Measurements from ENCODE around the gene MTCL1. TPM values are rescaled to one million over a fixed set of nuclear protein-coding genes. Genes with fewer than 3 reads are reported as not detected.

Gene MTCL1
- total RNA-seq, 1 donor from 2014 or later, result 54.4 TPM

DNA sequence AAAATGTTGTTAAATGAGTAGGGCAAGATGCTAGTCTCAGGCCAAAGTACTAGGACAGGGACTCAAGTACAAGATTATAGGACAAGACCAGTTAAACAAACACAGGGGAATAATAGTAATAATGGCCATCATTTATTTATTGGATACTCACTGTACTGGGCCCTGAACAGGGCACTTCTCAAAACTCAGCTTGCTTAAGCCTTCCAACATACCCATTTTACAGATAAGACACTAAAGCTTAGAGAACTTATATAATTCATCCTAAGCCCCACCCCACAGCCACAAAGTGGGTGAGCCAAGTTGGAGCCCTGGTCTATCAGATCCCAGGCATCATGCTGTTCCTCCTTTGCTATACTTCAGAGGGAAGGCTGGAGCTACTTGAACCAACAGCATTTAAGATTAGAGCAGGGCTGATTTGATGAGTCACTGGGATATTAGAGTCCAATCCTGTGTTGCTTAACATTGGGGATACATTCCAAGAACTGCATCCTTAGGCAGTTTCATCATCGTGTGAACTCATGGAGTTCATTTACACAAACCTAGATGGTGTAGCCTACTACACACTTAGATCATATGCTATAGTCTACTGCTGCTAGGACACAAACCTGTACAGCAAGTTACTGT lies 153.6 kb downstream of the MTCL1 start:
- Mint-ChIP-seq H3K9me3 (ENCODE audit: low read depth) (peaks cover 2% of the 10 kb centered on the region), H3K4me3 (ENCODE audit: unreplicated experiment) (no peak overlapping the region), H3K27me3 (ENCODE audit: low read depth) (no peaks in the 10 kb centered on the region), H3K27ac (ENCODE audit: unreplicated experiment) (peak overlapping the region; percentile 45), H3K36me3 (ENCODE audit: low read depth) (no peaks in the 10 kb centered on the region), H3K4me1 (ENCODE audit: low read depth) (peaks cover 14% of the 10 kb centered on the region)
- TF ChIP-seq, protein P1, sequence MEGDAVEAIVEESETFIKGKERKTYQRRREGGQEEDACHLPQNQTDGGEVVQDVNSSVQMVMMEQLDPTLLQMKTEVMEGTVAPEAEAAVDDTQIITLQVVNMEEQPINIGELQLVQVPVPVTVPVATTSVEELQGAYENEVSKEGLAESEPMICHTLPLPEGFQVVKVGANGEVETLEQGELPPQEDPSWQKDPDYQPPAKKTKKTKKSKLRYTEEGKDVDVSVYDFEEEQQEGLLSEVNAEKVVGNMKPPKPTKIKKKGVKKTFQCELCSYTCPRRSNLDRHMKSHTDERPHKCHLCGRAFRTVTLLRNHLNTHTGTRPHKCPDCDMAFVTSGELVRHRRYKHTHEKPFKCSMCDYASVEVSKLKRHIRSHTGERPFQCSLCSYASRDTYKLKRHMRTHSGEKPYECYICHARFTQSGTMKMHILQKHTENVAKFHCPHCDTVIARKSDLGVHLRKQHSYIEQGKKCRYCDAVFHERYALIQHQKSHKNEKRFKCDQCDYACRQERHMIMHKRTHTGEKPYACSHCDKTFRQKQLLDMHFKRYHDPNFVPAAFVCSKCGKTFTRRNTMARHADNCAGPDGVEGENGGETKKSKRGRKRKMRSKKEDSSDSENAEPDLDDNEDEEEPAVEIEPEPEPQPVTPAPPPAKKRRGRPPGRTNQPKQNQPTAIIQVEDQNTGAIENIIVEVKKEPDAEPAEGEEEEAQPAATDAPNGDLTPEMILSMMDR (IDR thresholded peaks at IDR 0.05), result no peak
- DNase-seq (ENCODE audit: low spot score), result no peak

DNA sequence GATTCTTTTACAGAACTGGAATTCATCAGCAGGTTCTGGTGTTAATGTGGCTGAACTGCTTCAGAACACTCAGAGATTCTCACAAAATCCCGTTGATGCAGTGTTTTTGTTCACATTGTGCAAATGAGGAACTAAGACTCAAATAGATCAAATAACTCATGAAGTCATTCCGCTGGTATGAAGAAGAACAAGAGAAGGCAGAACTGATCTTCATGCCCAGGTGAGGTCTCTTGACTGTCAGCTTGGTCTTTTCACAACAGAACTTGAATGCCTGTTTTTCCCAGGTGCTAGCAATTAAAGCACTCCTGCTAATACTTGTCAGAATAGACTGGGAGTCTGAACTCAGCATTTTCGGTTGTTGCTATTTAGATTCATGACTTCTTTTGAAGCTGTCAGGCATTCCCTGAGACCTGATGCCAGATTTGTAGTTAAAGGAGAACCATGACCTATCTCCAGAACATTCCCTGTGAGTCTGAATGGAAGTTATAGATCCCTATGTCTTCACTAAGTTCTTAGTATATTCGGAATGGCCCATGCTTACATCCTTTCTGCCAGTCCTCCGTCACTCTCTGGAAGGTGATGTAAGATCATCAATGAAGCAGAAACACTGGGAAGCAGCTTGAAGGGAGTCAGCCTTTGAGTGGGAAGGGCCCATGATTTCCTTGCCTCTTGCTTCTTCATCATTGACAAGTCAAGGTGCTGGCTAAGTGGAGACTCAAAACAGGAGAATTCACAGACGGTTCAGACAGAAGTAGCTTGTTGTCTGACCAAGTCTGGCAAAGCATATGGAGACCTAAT lies 155.7 kb downstream of the MTCL1 start:
- no peak overlapping the region for H3K4me3 Mint-ChIP-seq (ENCODE audit: unreplicated experiment)
- no peaks in the 10 kb centered on the region for H3K27me3 Mint-ChIP-seq (ENCODE audit: low read depth)
- no peak overlapping the region for H3K27ac Mint-ChIP-seq (ENCODE audit: unreplicated experiment)
- DNase-seq (ENCODE audit: low spot score), result no peak
- no peaks in the 10 kb centered on the region for H3K36me3 Mint-ChIP-seq (ENCODE audit: low read depth)
- H3K9me3 Mint-ChIP-seq (ENCODE audit: low read depth), result peaks cover 2% of the 10 kb centered on the region
- peaks cover 3% of the 10 kb centered on the region for H3K4me1 Mint-ChIP-seq (ENCODE audit: low read depth)
- TF ChIP-seq, protein P1 (IDR thresholded peaks at IDR 0.05), result no peak

DNA sequence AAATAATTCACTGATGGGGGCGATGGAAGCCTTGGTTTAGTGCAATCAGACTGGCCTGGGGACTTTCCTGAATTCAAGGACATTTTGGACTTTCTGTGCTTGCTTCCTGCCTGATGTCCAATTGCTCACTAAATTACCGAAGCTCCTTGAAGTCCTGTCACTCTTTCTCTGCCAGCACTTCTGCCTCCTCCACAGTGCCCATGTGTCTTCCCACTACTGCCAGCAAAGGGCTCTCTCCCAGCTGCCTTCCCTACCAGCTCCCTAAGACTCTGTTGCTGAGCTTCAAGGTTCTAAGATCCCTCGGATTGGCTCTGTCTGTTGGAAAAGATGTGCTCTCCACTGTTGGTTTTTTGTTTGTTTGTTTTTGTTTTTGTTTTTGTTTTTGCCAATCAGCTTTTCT lies 158.1 kb downstream of the MTCL1 start:
- TF ChIP-seq, protein P1 (IDR thresholded peaks at IDR 0.05), result no peak

DNA sequence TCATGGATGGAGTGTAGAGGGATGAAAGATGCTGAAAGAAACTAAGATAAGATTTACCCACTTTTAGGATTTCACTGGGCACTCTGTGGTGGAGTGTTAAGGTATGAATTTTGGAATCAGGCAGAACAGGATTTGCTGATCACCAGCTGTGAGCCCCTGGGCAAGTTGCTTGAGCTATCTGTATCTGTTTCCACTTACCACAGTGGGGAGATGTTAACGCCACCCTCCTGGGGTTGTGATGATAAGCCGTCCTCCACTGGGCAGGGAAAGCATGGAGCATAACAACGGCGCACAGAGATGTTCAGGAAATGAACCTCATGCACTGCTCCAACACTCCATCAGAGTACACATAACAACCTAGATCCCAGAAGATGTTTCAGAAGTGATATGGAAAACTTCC lies 160.6 kb downstream of the MTCL1 start:
- DNase-seq (ENCODE audit: low spot score), result no peak
- TF ChIP-seq, protein P1 (IDR thresholded peaks at IDR 0.05), result no peak
- no peak overlapping the region for H3K4me3 Mint-ChIP-seq (ENCODE audit: unreplicated experiment)
- H3K27ac Mint-ChIP-seq (ENCODE audit: unreplicated experiment), result no peak overlapping the region
- no peaks in the 10 kb centered on the region for H3K4me1 Mint-ChIP-seq (ENCODE audit: low read depth)
- H3K9me3 Mint-ChIP-seq (ENCODE audit: low read depth), result no peaks in the 10 kb centered on the region
- no peaks in the 10 kb centered on the region for H3K36me3 Mint-ChIP-seq (ENCODE audit: low read depth)
- H3K27me3 Mint-ChIP-seq (ENCODE audit: low read depth), result no peaks in the 10 kb centered on the region

More for the DNA sequence above, 158.1 kb downstream of the MTCL1 start:
- Mint-ChIP-seq H3K36me3 (ENCODE audit: low read depth) (no peaks in the 10 kb centered on the region), H3K27ac (ENCODE audit: unreplicated experiment) (no peak overlapping the region), H3K9me3 (ENCODE audit: low read depth) (peaks cover 2% of the 10 kb centered on the region), H3K4me3 (ENCODE audit: unreplicated experiment) (no peak overlapping the region), H3K4me1 (ENCODE audit: low read depth) (peaks cover 3% of the 10 kb centered on the region), H3K27me3 (ENCODE audit: low read depth) (no peaks in the 10 kb centered on the region)
- DNase-seq (ENCODE audit: low spot score), result no peak

DNA sequence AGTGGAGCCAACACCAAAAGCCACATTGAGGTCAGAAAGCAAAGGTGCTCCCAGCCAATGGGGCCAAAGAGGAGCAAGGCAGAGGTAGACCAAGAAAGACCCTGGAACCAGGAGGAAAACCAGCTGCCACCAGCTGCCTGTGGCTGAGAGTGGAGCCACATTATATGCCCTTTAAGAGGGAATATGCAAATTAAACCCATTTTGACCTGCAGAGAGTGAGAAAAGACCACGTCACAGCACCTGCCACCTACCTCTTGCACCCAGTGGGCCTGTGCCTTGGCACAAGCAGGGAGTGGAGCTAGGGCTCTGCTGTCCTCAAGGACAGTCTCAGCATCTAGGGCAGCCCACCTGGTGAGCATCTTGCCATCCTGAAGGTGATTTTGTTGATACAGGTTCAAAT lies 161.3 kb downstream of the MTCL1 start:
- no peaks in the 10 kb centered on the region for H3K27me3 Mint-ChIP-seq (ENCODE audit: low read depth)
- H3K9me3 Mint-ChIP-seq (ENCODE audit: low read depth), result no peaks in the 10 kb centered on the region
- DNase-seq (ENCODE audit: low spot score), result no peak
- no peaks in the 10 kb centered on the region for H3K4me1 Mint-ChIP-seq (ENCODE audit: low read depth)
- TF ChIP-seq, protein P1 (IDR thresholded peaks at IDR 0.05), result no peak
- no peak overlapping the region for H3K4me3 Mint-ChIP-seq (ENCODE audit: unreplicated experiment)
- no peaks in the 10 kb centered on the region for H3K36me3 Mint-ChIP-seq (ENCODE audit: low read depth)
- H3K27ac Mint-ChIP-seq (ENCODE audit: unreplicated experiment), result no peak overlapping the region

All from chondrocyte (in vitro differentiated cells).